Kidney (tissue), 14 donors: ENCODE results near the gene TANC1. TPM values are rescaled to one million over a fixed set of nuclear protein-coding genes. Genes with fewer than 3 reads are reported as not detected.

Source experiments
- DNase-seq, 5 donors: peaks; one replicate each; pipeline ENCODE4 v3.0.0-alpha.2; 2013 to 2020
- FAIRE-seq: peaks from 2 replicates; lab custom pipeline; 2012; peaks lifted over from hg19 to GRCh38; lab: Jason Lieb, UNC
- H3K27ac ChIP-seq, 2 donors: one replicate each; pipeline ENCODE4 v1.7.0; 2013; ENCODE audit warnings: low read depth in 2 of 2, low read length in 2 of 2, inconsistent platforms in 1 of 2
- H3K27me3 ChIP-seq: one replicate; pipeline ENCODE4 v1.7.1; 2013; ENCODE audit warnings: low read length, inconsistent platforms; ENCODE audit not compliant: control insufficient read depth, insufficient read depth
- H3K36me3 ChIP-seq, 3 donors: one replicate each; pipeline versions ENCODE4 v1.7.0 to v1.7.1; 2013; ENCODE audit warnings: low read length in 3 of 3, control low read depth in 1 of 3, inconsistent platforms in 1 of 3; ENCODE audit not compliant: insufficient read depth in 3 of 3, control insufficient read depth in 2 of 3
- H3K4me1 ChIP-seq, 3 donors: one replicate each; pipeline versions ENCODE4 v1.7.0 to v1.7.1; 2013; ENCODE audit warnings: low read length in 3 of 3, inconsistent platforms in 1 of 3, low read depth in 1 of 3; ENCODE audit not compliant: control insufficient read depth in 2 of 3, insufficient read depth in 2 of 3
- H3K4me3 ChIP-seq, 3 donors: one replicate each; pipeline versions ENCODE4 v1.7.0 to v1.8.1; 2013; ENCODE audit warnings: low read length in 3 of 3, control low read depth in 1 of 3, inconsistent platforms in 1 of 3
- H3K9ac ChIP-seq, 3 donors: one replicate each; pipeline versions ENCODE4 v1.7.0 to v1.7.1; 2013; ENCODE audit warnings: low read length in 3 of 3, control low read depth in 1 of 3, inconsistent platforms in 1 of 3
- H3K9me3 ChIP-seq, 3 donors: one replicate each; pipeline versions ENCODE4 v1.7.0 to v1.7.1; 2013; ENCODE audit warnings: low read length in 3 of 3, control low read depth in 1 of 3, inconsistent platforms in 1 of 3; ENCODE audit not compliant: control insufficient read depth in 2 of 3, insufficient read depth in 1 of 3
- CTCF ChIP-seq: IDR thresholded peaks from 3 replicates; pipeline ENCODE4 v1.5.1; 2012; ENCODE audit warnings: mild to moderate bottlenecking, moderate library complexity, borderline replicate concordance; ENCODE audit not compliant: insufficient read depth; ENCODE audit errors: extremely low read depth
- intact Hi-C: fragments of 100-400 bp; cut with DNase I; formaldehyde crosslinking; loops from one replicate; pipeline ENCODE4 v1.11.1; 2022
- polyA plus RNA-seq: library from polyadenylated mRNA; stranded (reverse); fragments of 350-450 nt; fragmentation: Illumina TruSeq; extraction: RNeasy Lipid Tissue Mini Kit (QIAGEN cat#74804); gene quantifications from one replicate; pipeline ENCODE4 v1.2.3, GENCODE V29; 2014; ENCODE audit warnings: low read depth, low replicate concordance; ENCODE audit not compliant: insufficient read depth
- total RNA-seq: library from RNA; stranded (reverse); fragmentation: NEBNext Ultra II Directional; extraction: Animal tissue kit (Norgen Biotek cat#: 25700); gene quantifications from one replicate; pipeline ENCODE4 v1.2.1, GENCODE V29; 2021
- donor health status: control.
- donor health status: control.
- donor health status: control.
- donor health status: control.
- donor health status: control.
- donor health status: DM: yes; HTN: yes; CAD: no.
- donor health status: Normal renal cell carcinoma (clear cell type).

Gene TANC1
- total and polyA plus RNA-seq, 2 donors from 2014 or later: 9.2 to 39.0 TPM

GRCh38 chr2:159217676-159218075, 249.2 kb downstream of the TANC1 start:
- TF ChIP-seq CTCF: no peak
- H3K9me3 ChIP-seq: no peaks in the 10 kb centered on the region
- no peaks in the 10 kb centered on the region for H3K4me1 ChIP-seq
- H3K27ac ChIP-seq: no peak overlapping the region
- FAIRE-seq (no peak), DNase-seq (no peak)
- H3K4me3 ChIP-seq: no peak overlapping the region
- no peak overlapping the region for H3K9ac ChIP-seq
- intact Hi-C loops: no loop called here
- peaks cover 8 to 29% (median 26%) of the 10 kb centered on the region in 3 donors for H3K36me3 ChIP-seq
- H3K27me3 ChIP-seq: no peaks in the 10 kb centered on the region

GRCh38 chr2:159218389-159218788, 249.9 kb downstream of the TANC1 start:
- no peak overlapping the region for H3K4me3 ChIP-seq
- H3K4me1 ChIP-seq: no peaks in the 10 kb centered on the region
- no peaks in the 10 kb centered on the region for H3K27me3 ChIP-seq
- no peaks in the 10 kb centered on the region for H3K9me3 ChIP-seq
- FAIRE-seq (no peak), DNase-seq (no peak)
- no peak overlapping the region for H3K27ac ChIP-seq
- TF ChIP-seq CTCF: no peak
- H3K36me3 ChIP-seq: peaks cover 8 to 29% (median 26%) of the 10 kb centered on the region in 3 donors
- no peak overlapping the region for H3K9ac ChIP-seq
- intact Hi-C loops: no loop called here

GRCh38 chr2:159219394-159219998, 251.1 kb downstream of the TANC1 start:
- Histone ChIP-seq H3K9ac (no peak overlapping the region), H3K9me3 (no peaks in the 10 kb centered on the region), H3K4me3 (no peak overlapping the region), H3K27me3 (no peaks in the 10 kb centered on the region), H3K36me3 (peaks cover 13 to 33% (median 27%) of the 10 kb centered on the region in 3 donors), H3K27ac (no peak overlapping the region), H3K4me1 (no peaks in the 10 kb centered on the region)
- FAIRE-seq: no peak
- intact Hi-C loops: no loop called here
- TF ChIP-seq CTCF: no peak
- no peak for DNase-seq
